GM18909 (cell line): ENCODE results near the gene FGD6.
"Not testable (repeated sequence)": the region's sequence is repeated elsewhere in the genome, so short reads cannot be mapped to it uniquely, and the experiment has no call there.

ENCODE experiments used
- ATAC-seq: cut with Tn5 transposase; IDR thresholded peaks from one replicate; pipeline ENCODE4 v1.9.1; 2021; ENCODE audit warnings: mild to moderate bottlenecking; ENCODE audit not compliant: unreplicated experiment, poor library complexity

FGD6 gene

GRCh38 chr12:95235621-95236020 is 18.4 kb upstream of the FGD6 start:
- not testable (repeated sequence) for ATAC-seq

GRCh38 chr12:95234187-95234586 is 16.9 kb upstream of the FGD6 start:
- not testable (repeated sequence) for ATAC-seq

- no peak for ATAC-seq
Observed at GRCh38 chr12:95231190-95231589, 13.9 kb upstream of the FGD6 start.

- no peak for ATAC-seq
Observed at GRCh38 chr12:95230313-95230712, 13.0 kb upstream of the FGD6 start.

- ATAC-seq = no peak
Observed at GRCh38 chr12:95229636-95230035, 12.4 kb upstream of the FGD6 start.

- ATAC-seq = no peak
Observed at GRCh38 chr12:95228617-95229016, 11.3 kb upstream of the FGD6 start.

- no peak for ATAC-seq
Observed at GRCh38 chr12:95227818-95228356, 10.6 kb upstream of the FGD6 start.

GRCh38 chr12:95225645-95226212 is 8.5 kb upstream of the FGD6 start:
- no peak for ATAC-seq

GRCh38 chr12:95224202-95225170 is 7.2 kb upstream of the FGD6 start:
- ATAC-seq = no peak

GRCh38 chr12:95220726-95221125 is 3.5 kb upstream of the FGD6 start:
- ATAC-seq = no peak

GRCh38 chr12:95220190-95220589 is 2.9 kb upstream of the FGD6 start:
- no peak for ATAC-seq

GRCh38 chr12:95218150-95219133 is 1.2 kb upstream of the FGD6 start:
- peak; percentile 5 for ATAC-seq

- peak; percentile 23 for ATAC-seq
Observed at GRCh38 chr12:95216711-95217376, 423 bp downstream of the FGD6 start.

GRCh38 chr12:95215949-95216348 is 1.3 kb downstream of the FGD6 start:
- no peak for ATAC-seq

GRCh38 chr12:95214466-95214865 is 2.8 kb downstream of the FGD6 start:
- ATAC-seq = no peak

- no peak for ATAC-seq
Observed at GRCh38 chr12:95213928-95214327, 3.3 kb downstream of the FGD6 start.

- no peak for ATAC-seq
Observed at GRCh38 chr12:95213119-95213518, 4.1 kb downstream of the FGD6 start.

- ATAC-seq = no peak
Observed at GRCh38 chr12:95212586-95212985, 4.7 kb downstream of the FGD6 start.

GRCh38 chr12:95208678-95209077 is 8.6 kb downstream of the FGD6 start:
- no peak for ATAC-seq

- ATAC-seq = no peak
Observed at GRCh38 chr12:95207407-95207806, 9.9 kb downstream of the FGD6 start.
